K562 (cell line): ENCODE data around the gene RAI2. TPM values are rescaled to one million over a fixed set of nuclear protein-coding genes. Genes with fewer than 3 reads are reported as not detected.

ENCODE experiments used
- ATAC-seq: fragments of 200-7000 bp; cut with Tn5 transposase; 3 replicates; pipeline ENCODE4 v1.9.1; 2020; ENCODE audit warnings: moderate library complexity
- BruUV-seq: library from RNA; stranded (reverse); fragments of 400-500 nt; replicated peaks from 2 replicates; lab custom pipeline; 2021; lab: Mats Ljungman, UMichigan
- CTCF ChIA-PET: fragments of 300-600 bp; formaldehyde crosslinking; extraction: SDS; loops from one replicate; lab custom pipeline; 2021; ENCODE audit warnings: low intra/inter-chr PET ratio; lab: Yijun Ruan, JAX
- POLR2A ChIA-PET: fragments of 300-600, 350-650 bp; sonication (Branson Sonifier 250); formaldehyde crosslinking; extraction: SDS; loops from one replicate; lab custom pipeline; 2021; ENCODE audit warnings: antibody characterized with exemption, inconsistent platforms; lab: Yijun Ruan, JAX
- DNase-seq, 4 experiments: peaks; one replicate each; pipeline versions ENCODE4 v3.0.0 to v3.0.0-alpha.2; 2011 to 2018; ENCODE audit warnings: low spot score in 3 of 4, mixed read lengths in 3 of 4; ENCODE audit errors: extremely low read depth in 1 of 4
- FAIRE-seq: peaks from 2 replicates; lab custom pipeline; 2011; peaks lifted over from hg19 to GRCh38; lab: Jason Lieb, UNC
- H2AFZ ChIP-seq: 2 replicates; pipeline ENCODE4 v1.6.0; 2011; ENCODE audit warnings: low read depth, low read length, control low read depth, inconsistent platforms
- H3K27ac ChIP-seq: fragments of 200-600 bp; 3 replicates; pipeline ENCODE4 v1.8.0; 2011; ENCODE audit warnings: low read depth, mild to moderate bottlenecking, control low read depth, inconsistent platforms, low read length, moderate library complexity, mixed read lengths; ENCODE audit errors: extremely low read depth
- H3K27me3 ChIP-seq, 2 experiments: fragments of 300-600 bp in 1 of 2; 2 replicates in 1 of 2; 3 replicates in 1 of 2; pipeline versions ENCODE4 v1.6.0 to v1.8.0; 2011; ENCODE audit warnings: inconsistent platforms in 2 of 2, low read length in 2 of 2, mild to moderate bottlenecking in 1 of 2, mixed read lengths in 1 of 2, moderate library complexity in 1 of 2; ENCODE audit not compliant: control insufficient read depth in 2 of 2, insufficient read depth in 2 of 2
- H3K36me3 ChIP-seq: fragments of 300-600 bp; 3 replicates; pipeline ENCODE4 v1.8.0; 2011; ENCODE audit warnings: mild to moderate bottlenecking, low read length, inconsistent platforms; ENCODE audit not compliant: control insufficient read depth, insufficient read depth
- H3K4me1 ChIP-seq, 2 experiments: fragments of 200-600 bp in 1 of 2; replicated peaks in 1 of 2; 2 replicates in 1 of 2; 3 replicates in 1 of 2; pipeline versions ENCODE4 v1.5.1 to v1.8.0; 2011; ENCODE audit warnings: inconsistent platforms in 2 of 2, low read length in 2 of 2, mild to moderate bottlenecking in 1 of 2, mixed read lengths in 1 of 2, moderate library complexity in 1 of 2; ENCODE audit not compliant: control insufficient read depth in 2 of 2, insufficient read depth in 2 of 2
- H3K4me2 ChIP-seq: 2 replicates; pipeline ENCODE4 v1.6.1; 2011; ENCODE audit warnings: low read length, control low read depth, inconsistent platforms, mixed read lengths; ENCODE audit not compliant: insufficient read depth
- H3K4me3 ChIP-seq: fragments of 200-600 bp; sonication (generic), shearing (Covaris generic); 2 replicates; pipeline ENCODE4 v1.5.1; 2016; ENCODE audit warnings: control low read depth, inconsistent platforms
- H3K79me2 ChIP-seq: fragments of 200-600 bp; 3 replicates; pipeline ENCODE4 v1.8.0; 2011; ENCODE audit warnings: low read length, inconsistent platforms; ENCODE audit not compliant: control insufficient read depth, insufficient read depth
- H3K9ac ChIP-seq, 2 experiments: 2 replicates each; pipeline versions ENCODE4 v1.6.0 to v1.6.1; 2011; ENCODE audit warnings: low read depth in 2 of 2, low read length in 2 of 2, control low read depth in 1 of 2, inconsistent platforms in 1 of 2, mild to moderate bottlenecking in 1 of 2, mixed read lengths in 1 of 2; ENCODE audit not compliant: insufficient read depth in 1 of 2
- H3K9me1 ChIP-seq: one replicate; pipeline ENCODE4 v1.6.0; 2011; ENCODE audit warnings: inconsistent platforms, mild to moderate bottlenecking, low read length, moderate library complexity; ENCODE audit not compliant: control insufficient read depth, insufficient read depth
- H3K9me3 ChIP-seq: replicated peaks from 2 replicates; pipeline ENCODE4 v1.5.1; 2011; ENCODE audit warnings: low read depth, low read length, inconsistent platforms; ENCODE audit not compliant: control insufficient read depth, insufficient read depth
- H4K20me1 ChIP-seq: replicated peaks from 2 replicates; pipeline ENCODE4 v1.6.1; 2011; ENCODE audit warnings: low read length, inconsistent platforms, mixed read lengths; ENCODE audit not compliant: control insufficient read depth, insufficient read depth
- ATF7 ChIP-seq: fragments of 450-650 bp; IDR thresholded peaks from 2 replicates; pipeline ENCODE4 v1.7.1; 2014; ENCODE audit warnings: mild to moderate bottlenecking, moderate library complexity
- ERF ChIP-seq: fragments of 450-650 bp; formaldehyde crosslinking; IDR thresholded peaks from 2 replicates; pipeline ENCODE4 v1.4.0; 2020; ENCODE audit warnings: mild to moderate bottlenecking, mixed read lengths
- FUS ChIP-seq: fragments of 200-400 bp; formaldehyde crosslinking; optimal IDR thresholded peaks from 2 replicates; pipeline ENCODE3; 2017; ENCODE audit warnings: low read depth, low read length
- HLTF ChIP-seq: fragments of 450-650 bp; IDR thresholded peaks from 2 replicates; pipeline ENCODE4 v1.6.1; 2016
- ILF3 ChIP-seq: fragments of 450-650 bp; IDR thresholded peaks from 2 replicates; pipeline ENCODE4 v1.6.1; 2018; ENCODE audit warnings: antibody characterized with exemption, mild to moderate bottlenecking, moderate library complexity, borderline replicate concordance
- MYBL2 ChIP-seq, 2 experiments: fragments of 450-650 bp in 1 of 2; sonication (generic) in 1 of 2; formaldehyde crosslinking in 1 of 2; IDR thresholded peaks; 2 replicates each; pipeline versions ENCODE4 v1.6.1 to v1.8.1; 2017 to 2022; ENCODE audit warnings: borderline replicate concordance in 1 of 2, inconsistent platforms in 1 of 2, low read depth in 1 of 2, mild to moderate bottlenecking in 1 of 2, missing genetic modification reagents in 1 of 2, moderate library complexity in 1 of 2
- MYNN ChIP-seq, 2 experiments: sonication (generic); formaldehyde crosslinking in 1 of 2; IDR thresholded peaks; 2 replicates each; pipeline versions ENCODE4 v1.5.0 to v1.6.1; 2016 to 2020; ENCODE audit warnings: antibody characterized with exemption in 1 of 2, missing genetic modification reagents in 1 of 2
- ZBTB7A ChIP-seq: IDR thresholded peaks from 2 replicates; pipeline ENCODE4 v1.6.1; 2011; ENCODE audit warnings: low read depth, mild to moderate bottlenecking, low read length, moderate library complexity, borderline replicate concordance; ENCODE audit not compliant: control insufficient read depth
- ZBTB8A ChIP-seq: fragments of 450-650 bp; IDR thresholded peaks from 2 replicates; pipeline ENCODE4 v1.6.1; 2018; ENCODE audit warnings: mild to moderate bottlenecking, moderate library complexity; ENCODE audit not compliant: partially characterized antibody
- ZMIZ1 ChIP-seq, 2 experiments: fragments of 150-350 bp in 1 of 2; IDR thresholded peaks; 2 replicates each; pipeline ENCODE4 v1.6.1; 2012 to 2016; ENCODE audit warnings: low read depth in 2 of 2, low read length in 2 of 2, mild to moderate bottlenecking in 1 of 2, moderate library complexity in 1 of 2
- ZNF146 ChIP-seq: IDR thresholded peaks from one replicate; pipeline ENCODE4 v1.6.1; 2018; ENCODE audit warnings: missing compliant biosample characterization; ENCODE audit not compliant: unreplicated experiment
- ZNF277 ChIP-seq: fragments of 250-450 bp; sonication (Bioruptor Pico); IDR thresholded peaks from 2 replicates; pipeline ENCODE4 v1.8.0; 2022; ENCODE audit warnings: inconsistent platforms, mild to moderate bottlenecking, moderate library complexity, borderline replicate concordance
- WGBS: fragments of 100-300 bp; shearing (Covaris generic); methylation state at CpG from one replicate; pipeline ENCODE4 v1.1.6; 2016; ENCODE audit warnings: low coverage, mixed read lengths; ENCODE audit not compliant: insufficient coverage; ENCODE audit errors: missing lambda C conversion rate; 5-methylcytosine and 5-hydroxymethylcytosine counted together
- in situ Hi-C: fragments of 300-500 bp; cut with MboI; formaldehyde crosslinking; loops from 4 replicates; pipeline ENCODE4 v1.15.0; 2018; ENCODE audit warnings: inconsistent platforms, mixed read lengths
- intact Hi-C: fragments of 100-400 bp; cut with micrococcal nuclease; formaldehyde crosslinking; loops from 2 replicates; pipeline ENCODE4 v1.14.2; 2022
- polyA plus RNA-seq, 8 experiments: library from polyadenylated mRNA; depleted of rRNA in 4 of 8; stranded (reverse) in 5 of 8; unstranded in 3 of 8; fragments of >200 nt; fragmentation: Nextera tagmentation in 2 of 8; fragmentation: Illumina TruSeq in 1 of 8; extraction: Ambion mirVana in 2 of 8; extraction: Trizol in 1 of 8; gene quantifications; 2 replicates each; pipeline versions ENCODE4 v1.2.1 to v1.2.3, GENCODE V29; 2011 to 2014; ENCODE audit warnings: inconsistent platforms in 1 of 8, missing spikeins in 1 of 8
- total RNA-seq, 7 experiments: library from RNA; depleted of rRNA in 6 of 7; stranded (reverse); fragments of >200 nt in 6 of 7; fragmentation: Illumina TruSeq in 2 of 7; extraction: Trizol in 2 of 7; gene quantifications; 2 replicates each; pipeline versions ENCODE4 v1.2.1 to v1.2.3, GENCODE V29; 2011 to 2021; ENCODE audit warnings: low replicate concordance in 1 of 7

Gene RAI2
- total and polyA plus RNA-seq, 9 of the 15 experiments (the other 6 are each of a cell fraction or from before 2014, with no cell fraction given), result not detected

- TF ChIP-seq ZMIZ1 (IDR thresholded peaks at IDR 0.05; ENCODE audit: low read depth in 2 of 2, low read length in 2 of 2), result no peak
- no peak for TF ChIP-seq HLTF
- no peak for TF ChIP-seq ATF7
- TF ChIP-seq ZNF146 (CRISPR knock-in tag), result no peak
- TF ChIP-seq MYNN (IDR thresholded peaks at IDR 0.05), result no peak
- TF ChIP-seq MYNN (CRISPR knock-in tag; IDR thresholded peaks at IDR 0.05), result no peak
- TF ChIP-seq ZBTB7A, result no peak
- no peak for TF ChIP-seq MYBL2 (IDR thresholded peaks at IDR 0.05; ENCODE audit: low read depth)
- no peak for TF ChIP-seq MYBL2 (CRISPR knock-in tag; IDR thresholded peaks at IDR 0.05; ENCODE audit: borderline replicate concordance)
- no peak for TF ChIP-seq ZBTB8A
Measured at GRCh38 chrX:17779434-17779833, 81.7 kb downstream of the RAI2 start (continued).

GRCh38 chrX:17778997-17779396, 82.1 kb downstream of the RAI2 start:
- Histone ChIP-seq H4K20me1 (no peaks in the 10 kb centered on the region), H3K79me2 (no peaks in the 10 kb centered on the region), H3K4me1 (no peaks in the 10 kb centered on the region), H3K27ac (no peak overlapping the region), H3K36me3 (no peaks in the 10 kb centered on the region), H2AFZ (no peak overlapping the region), H3K4me2 (no peak overlapping the region), H3K4me3 (no peak overlapping the region), H3K9me3 (no peaks in the 10 kb centered on the region), H3K9ac (no peak overlapping the region), H3K9me1 (no peaks in the 10 kb centered on the region), H3K27me3 (no peaks in the 10 kb centered on the region)
- POLR2A ChIA-PET, result no interaction called here
- DNase-seq (no peak), FAIRE-seq (no peak), ATAC-seq (no peak)
- intact Hi-C loops (no loop called here), in situ Hi-C loops (no loop called here)
- CTCF ChIA-PET, result no interaction called here
- 8% methylated on average over 2 of the region's 2 CpGs for WGBS
- BruUV-seq, result no TSS peak
- TF ChIP-seq FUS (no peak), ZNF277 (CRISPR knock-in tag) (no peak), ERF (CRISPR knock-in tag) (no peak), ILF3 (no peak)
